Measurements from ENCODE around the gene GASK1B. TPM values are rescaled to one million over a fixed set of nuclear protein-coding genes. Genes with fewer than 3 reads are reported as not detected.

Gene GASK1B
- polyA plus RNA-seq, 4 donors = 27.9 to 43.1 (median 34.3) TPM

- no peak for DNase-seq (ENCODE audit: low read depth in 4 of 4, low spot score in 2 of 4)
These were observed 17.0 kb downstream of the GASK1B start for GRCh38 chr4:158155656-158156356.

- no peak for DNase-seq (ENCODE audit: low read depth in 4 of 4, low spot score in 2 of 4)
These were observed 25.7 kb downstream of the GASK1B start for GRCh38 chr4:158147151-158147550.

GRCh38 chr4:158146736-158147135 lies 26.1 kb downstream of the GASK1B start:
- no peak for DNase-seq (ENCODE audit: low read depth in 4 of 4, low spot score in 2 of 4)

- no peak for DNase-seq (ENCODE audit: low read depth in 4 of 4, low spot score in 2 of 4)
These were observed 33.7 kb downstream of the GASK1B start for GRCh38 chr4:158139086-158139485.

GRCh38 chr4:158134222-158134621 lies 38.6 kb downstream of the GASK1B start:
- DNase-seq (ENCODE audit: low read depth in 4 of 4, low spot score in 2 of 4) = no peak

GRCh38 chr4:158133551-158133950 lies 39.3 kb downstream of the GASK1B start:
- DNase-seq (ENCODE audit: low read depth in 4 of 4, low spot score in 2 of 4) = no peak

- no peak for DNase-seq (ENCODE audit: low read depth in 4 of 4, low spot score in 2 of 4)
These were observed 41.8 kb downstream of the GASK1B start for GRCh38 chr4:158131027-158131426.

- DNase-seq (ENCODE audit: low read depth in 4 of 4, low spot score in 2 of 4) = no peak
These were observed 42.6 kb downstream of the GASK1B start for GRCh38 chr4:158130204-158130603.

GRCh38 chr4:158129694-158130093 lies 43.1 kb downstream of the GASK1B start:
- no peak for DNase-seq (ENCODE audit: low read depth in 4 of 4, low spot score in 2 of 4)

- no peak for DNase-seq (ENCODE audit: low read depth in 4 of 4, low spot score in 2 of 4)
These were observed 44.3 kb downstream of the GASK1B start for GRCh38 chr4:158128540-158128939.

GRCh38 chr4:158125310-158125709 lies 47.5 kb downstream of the GASK1B start:
- DNase-seq (ENCODE audit: low read depth in 4 of 4, low spot score in 2 of 4) = no peak

Other genes with a start within 250 kb of the GASK1B start
- gene TMEM144, start 37.5 kb upstream of the GASK1B start, polyA plus RNA-seq (ENCODE audit: insufficient read length in 4 of 4) = 1 to 10 TPM; 4.1 to 5.9 (median 5.1) TPM

Measured in left renal cortex interstitium (tissue), 4 donors.